Heart left ventricle (tissue), 13 donors: ENCODE data around the gene NAA80.
A peak's percentile ranks its signal among the peaks of the same experiment; 100 is the strongest.

ENCODE experiments used
- CTCF ChIP-seq, 12 donors: fragments of 200-600 bp; sonication (generic) in 4 of 12; IDR thresholded peaks; one replicate each; pipeline versions ENCODE4 v1.5.0 to v1.8.0; 2018 to 2022; ENCODE audit warnings: antibody characterized with exemption in 12 of 12, mild to moderate bottlenecking in 5 of 12
- POLR2A ChIP-seq, 2 donors: fragments of 450-650 bp; IDR thresholded peaks; one replicate each; pipeline ENCODE4 v1.6.1; 2017; ENCODE audit warnings: antibody characterized with exemption in 2 of 2, mild to moderate bottlenecking in 2 of 2, moderate library complexity in 2 of 2
- donor health status: ischemic (EF 13 %, LVEDD 7.1; RV severe dilation, severe dysfunction).
- donor health status: DM: no; HTN: yes; CAD: no.
- donor health status: DM: no; HTN: no; CAD: no.
- donor health status: ischemic (EF 25% LVEDD 6.9; RV normal size, moderate dysfunction).
- donor health status: ischemic (EF 25% LVEDD 5.7; RV mildly dilated, moderate dysfunction).
- donor health status: ischemic (EF 35%, LVEDD 5.7; RV mildly dilated, moderate dysfunction).
- donor health status: nonischemic (EF 11% LVEDD 7.7; RV severe dilation, severe dysfunction).
- donor health status: DM: yes; HTN: yes; CAD: no.
- donor health status: PGD.
- donor health status: ischemic (EF 29% LVEDD 5.4; RV normal size, mild dysfunction).
- donor health status: nonischemic (EF 23%, LVEDD 6.1; RV moderate dilation, normal function).

DNA sequence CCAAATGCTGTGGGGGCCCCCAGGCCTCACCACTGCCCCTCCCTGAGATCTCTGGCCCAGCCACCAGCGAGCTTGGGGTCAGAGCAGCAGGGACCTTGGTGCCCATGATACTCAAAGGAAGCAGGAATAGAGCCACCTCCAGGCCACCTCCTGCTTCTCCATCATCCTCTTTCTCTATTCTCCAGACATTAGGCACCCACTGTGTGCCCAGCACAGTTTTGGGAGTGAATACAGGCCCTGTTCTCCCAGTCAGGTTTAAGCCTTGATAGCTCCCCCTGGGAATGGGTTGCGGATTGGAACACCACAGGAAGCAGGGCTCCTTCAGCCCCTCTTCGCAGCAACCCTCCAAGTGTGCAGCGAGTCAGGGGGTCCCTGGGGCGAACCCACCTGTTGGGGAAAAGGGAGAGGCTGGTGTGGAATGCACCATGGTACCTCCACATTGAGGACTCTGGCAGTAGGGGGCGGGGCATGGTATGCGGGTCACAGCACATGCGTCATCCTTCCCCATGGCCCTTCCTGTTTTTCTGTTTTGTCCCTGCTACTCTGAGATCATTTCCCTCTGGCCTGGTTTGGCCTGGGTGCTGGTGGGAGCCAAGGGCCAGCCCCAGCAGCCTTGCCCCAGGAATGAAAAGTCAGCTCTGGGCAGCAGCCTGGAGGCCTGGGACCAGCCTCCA is 44.5 kb downstream of the NAA80 start:
- peak in 1 of 2 donors; percentile 38 for TF ChIP-seq POLR2A (IDR thresholded peaks at IDR 0.05)
- TF ChIP-seq CTCF (IDR thresholded peaks at IDR 0.05), result no peak
